Loucy (cell line): ENCODE measurements around the gene NRIP3.

Source experiments
- H2AFZ ChIP-seq: fragments of 200-600 bp; sonication (generic); 2 replicates; pipeline ENCODE4 v1.6.0; 2016; ENCODE audit warnings: antibody characterized with exemption, mild to moderate bottlenecking, low read length, moderate library complexity
- H3F3A ChIP-seq: fragments of 200-600 bp; 2 replicates; pipeline ENCODE4 v1.6.0; 2016; ENCODE audit warnings: antibody characterized with exemption, low read depth, mild to moderate bottlenecking
- H3K27me3 ChIP-seq: fragments of 200-600 bp; sonication (generic); 2 replicates; pipeline ENCODE4 v1.6.1; 2014; ENCODE audit warnings: low read length, mild to moderate bottlenecking; ENCODE audit not compliant: insufficient read depth, poor library complexity, severe bottlenecking
- H3K36me3 ChIP-seq: fragments of 200-600 bp; sonication (generic); 2 replicates; pipeline ENCODE4 v1.6.1; 2016; ENCODE audit warnings: low read length; ENCODE audit not compliant: insufficient read depth
- H3K4me1 ChIP-seq: fragments of 200-600 bp; sonication (generic); 2 replicates; pipeline ENCODE4 v1.5.1; 2014; ENCODE audit warnings: low read length, mild to moderate bottlenecking; ENCODE audit not compliant: insufficient read depth, poor library complexity, severe bottlenecking
- H3K4me2 ChIP-seq: fragments of 200-600 bp; sonication (generic); 2 replicates; pipeline ENCODE4 v1.6.0; 2014; ENCODE audit warnings: antibody characterized with exemption, low read length, low read depth, mild to moderate bottlenecking; ENCODE audit not compliant: poor library complexity, severe bottlenecking
- H3K4me3 ChIP-seq: fragments of 200-600 bp; sonication (generic); 2 replicates; pipeline ENCODE4 v1.5.1; 2014; ENCODE audit warnings: low read length, mild to moderate bottlenecking, mixed read lengths; ENCODE audit not compliant: poor library complexity, severe bottlenecking
- H3K79me2 ChIP-seq: fragments of 200-600 bp; sonication (generic); 2 replicates; pipeline ENCODE4 v1.6.1; 2014; ENCODE audit warnings: low read length; ENCODE audit not compliant: insufficient read depth
- H3K9ac ChIP-seq: fragments of 200-600 bp; sonication (generic); 2 replicates; pipeline ENCODE4 v1.6.0; 2014; ENCODE audit warnings: mild to moderate bottlenecking, low read depth, low read length, moderate library complexity; ENCODE audit not compliant: poor library complexity, severe bottlenecking
- H3K9me2 ChIP-seq: fragments of 200-600 bp; sonication (generic); replicated peaks from 2 replicates; pipeline ENCODE4 v1.6.1; 2016; ENCODE audit warnings: low read depth, low read length, mixed read lengths
- H3K9me3 ChIP-seq: fragments of 200-600 bp; sonication (generic); 2 replicates; pipeline ENCODE4 v1.6.1; 2014; ENCODE audit warnings: mild to moderate bottlenecking, antibody characterized with exemption, low read length, low read depth; ENCODE audit not compliant: insufficient read depth
- H4K20me1 ChIP-seq: fragments of 200-600 bp; sonication (generic); 2 replicates; pipeline ENCODE4 v1.6.0; 2014; ENCODE audit warnings: antibody characterized with exemption, low read length, mild to moderate bottlenecking; ENCODE audit not compliant: insufficient read depth, poor library complexity, severe bottlenecking
- EZH2phosphoT487 ChIP-seq: fragments of 200-600 bp; IDR thresholded peaks from 2 replicates; pipeline ENCODE4 v1.6.1; 2018; ENCODE audit warnings: antibody characterized with exemption, mild to moderate bottlenecking, moderate library complexity, borderline replicate concordance
- TF ChIP-seq, protein P1 (sequence below): fragments of 200-600 bp; sonication (generic); conservative IDR thresholded peaks from 2 replicates; pipeline ENCODE4 v1.5.1; 2014; ENCODE audit warnings: mild to moderate bottlenecking, antibody characterized with exemption, low read length

The NRIP3 gene

DNA sequence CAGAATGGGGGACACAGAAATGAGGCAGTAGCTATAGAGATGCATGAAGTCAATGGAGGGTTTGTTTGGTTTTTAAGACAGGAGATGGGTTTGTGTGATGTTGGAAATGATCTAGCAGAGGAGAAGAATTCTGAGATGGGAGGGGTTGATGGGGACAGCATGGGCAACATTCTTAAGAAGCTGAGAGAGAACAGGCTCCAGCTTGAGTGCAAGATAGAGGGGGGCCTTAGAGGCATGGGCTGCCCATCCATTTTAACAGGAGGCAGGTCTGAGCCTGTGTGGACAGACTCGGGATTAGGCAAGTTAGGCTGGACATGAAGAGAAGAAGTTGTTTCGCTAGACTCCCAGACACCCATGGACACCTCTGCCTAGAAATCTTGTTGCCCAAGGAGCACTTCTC, 37.9 kb upstream of the NRIP3 start:
- Histone ChIP-seq H3K79me2 (no peaks in the 10 kb centered on the region), H4K20me1 (no peaks in the 10 kb centered on the region), H3K4me3 (no peak overlapping the region), H3K9ac (no peak overlapping the region), H3K4me2 (no peak overlapping the region), H3K27me3 (peaks cover 11% of the 10 kb centered on the region), H2AFZ (no peak overlapping the region), H3K36me3 (no peaks in the 10 kb centered on the region), H3K4me1 (no peaks in the 10 kb centered on the region), H3K9me3 (no peaks in the 10 kb centered on the region), H3K9me2 (no peaks in the 10 kb centered on the region), H3F3A (no peaks in the 10 kb centered on the region)
- no peak for TF ChIP-seq EZH2phosphoT487
- TF ChIP-seq, protein P1, sequence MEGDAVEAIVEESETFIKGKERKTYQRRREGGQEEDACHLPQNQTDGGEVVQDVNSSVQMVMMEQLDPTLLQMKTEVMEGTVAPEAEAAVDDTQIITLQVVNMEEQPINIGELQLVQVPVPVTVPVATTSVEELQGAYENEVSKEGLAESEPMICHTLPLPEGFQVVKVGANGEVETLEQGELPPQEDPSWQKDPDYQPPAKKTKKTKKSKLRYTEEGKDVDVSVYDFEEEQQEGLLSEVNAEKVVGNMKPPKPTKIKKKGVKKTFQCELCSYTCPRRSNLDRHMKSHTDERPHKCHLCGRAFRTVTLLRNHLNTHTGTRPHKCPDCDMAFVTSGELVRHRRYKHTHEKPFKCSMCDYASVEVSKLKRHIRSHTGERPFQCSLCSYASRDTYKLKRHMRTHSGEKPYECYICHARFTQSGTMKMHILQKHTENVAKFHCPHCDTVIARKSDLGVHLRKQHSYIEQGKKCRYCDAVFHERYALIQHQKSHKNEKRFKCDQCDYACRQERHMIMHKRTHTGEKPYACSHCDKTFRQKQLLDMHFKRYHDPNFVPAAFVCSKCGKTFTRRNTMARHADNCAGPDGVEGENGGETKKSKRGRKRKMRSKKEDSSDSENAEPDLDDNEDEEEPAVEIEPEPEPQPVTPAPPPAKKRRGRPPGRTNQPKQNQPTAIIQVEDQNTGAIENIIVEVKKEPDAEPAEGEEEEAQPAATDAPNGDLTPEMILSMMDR: no peak

DNA sequence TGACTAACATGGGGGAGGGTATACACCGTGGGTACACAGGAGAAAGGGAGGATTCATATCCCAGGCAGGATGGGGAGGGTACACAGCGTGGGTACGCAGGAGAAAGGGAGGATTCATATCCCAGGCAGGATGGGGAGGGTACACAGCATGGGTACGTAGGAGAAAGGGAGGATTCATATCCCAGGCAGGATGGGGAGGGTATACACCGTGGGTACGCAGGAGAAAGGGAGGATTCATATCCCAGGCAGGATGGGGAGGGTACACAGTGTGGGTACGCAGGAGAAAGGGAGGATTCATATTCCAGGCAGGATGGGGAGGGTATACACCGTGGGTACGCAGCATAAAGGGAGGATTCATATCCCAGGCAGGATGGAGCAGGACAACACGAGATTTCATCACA, 36.6 kb upstream of the NRIP3 start:
- H3K9ac ChIP-seq: no peak overlapping the region
- no peaks in the 10 kb centered on the region for H4K20me1 ChIP-seq
- H3K4me1 ChIP-seq: no peaks in the 10 kb centered on the region
- TF ChIP-seq EZH2phosphoT487: no peak
- no peak overlapping the region for H2AFZ ChIP-seq
- H3K9me2 ChIP-seq: no peaks in the 10 kb centered on the region
- no peak overlapping the region for H3K4me2 ChIP-seq
- peaks cover 11% of the 10 kb centered on the region for H3K27me3 ChIP-seq
- no peaks in the 10 kb centered on the region for H3K36me3 ChIP-seq
- H3K79me2 ChIP-seq: no peaks in the 10 kb centered on the region
- no peak overlapping the region for H3K4me3 ChIP-seq
- no peaks in the 10 kb centered on the region for H3F3A ChIP-seq
- H3K9me3 ChIP-seq: no peaks in the 10 kb centered on the region

DNA sequence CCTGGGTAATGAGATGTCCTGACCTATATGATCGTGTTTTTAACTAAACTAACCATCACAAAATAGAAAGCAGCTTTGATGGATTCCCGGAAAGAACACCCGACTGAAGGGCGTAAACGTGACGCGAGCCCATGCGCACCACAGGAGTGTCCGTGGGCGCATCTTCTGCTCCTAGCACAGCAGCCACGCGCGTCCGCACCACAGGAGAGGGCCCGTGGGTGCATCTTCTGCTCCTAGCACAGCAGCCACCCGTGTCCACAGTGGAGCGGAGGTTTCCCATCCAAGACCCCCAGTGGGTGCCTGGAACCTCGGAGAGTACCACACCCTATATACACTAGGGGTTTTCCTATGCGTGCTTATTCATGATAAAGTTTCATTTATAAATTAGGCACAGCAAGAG, 36.1 kb upstream of the NRIP3 start:
- H3K9me2 ChIP-seq: no peaks in the 10 kb centered on the region
- no peaks in the 10 kb centered on the region for H4K20me1 ChIP-seq
- no peak overlapping the region for H3K9ac ChIP-seq
- no peak for TF ChIP-seq EZH2phosphoT487
- TF ChIP-seq, protein P1: no peak
- H3K4me2 ChIP-seq: no peak overlapping the region
- H3K79me2 ChIP-seq: no peaks in the 10 kb centered on the region
- peaks cover 11% of the 10 kb centered on the region for H3K27me3 ChIP-seq
- no peak overlapping the region for H3K4me3 ChIP-seq
- no peaks in the 10 kb centered on the region for H3K36me3 ChIP-seq
- no peak overlapping the region for H2AFZ ChIP-seq
- no peaks in the 10 kb centered on the region for H3K4me1 ChIP-seq
- H3K9me3 ChIP-seq: no peaks in the 10 kb centered on the region
- no peaks in the 10 kb centered on the region for H3F3A ChIP-seq

DNA sequence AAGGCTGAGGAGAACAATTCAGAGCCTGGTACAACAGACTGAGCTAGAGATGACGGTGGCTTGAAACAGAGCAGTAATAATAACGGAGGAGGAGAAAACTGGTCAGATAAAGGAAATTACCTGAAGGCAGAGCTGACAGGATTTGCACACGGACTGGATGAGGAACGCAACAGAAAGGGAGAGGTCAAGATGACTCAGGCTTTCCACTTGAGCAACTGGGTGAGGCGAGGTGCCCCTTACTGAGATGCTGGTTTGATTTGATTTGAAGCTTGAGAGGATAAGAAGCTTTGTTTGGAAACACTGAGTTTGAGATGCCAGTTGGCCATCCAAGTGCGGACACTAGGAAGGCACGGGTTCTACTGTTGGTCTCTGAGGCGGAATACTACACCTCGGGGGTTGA, 35.4 kb upstream of the NRIP3 start:
- TF ChIP-seq, protein P1: no peak
- no peak for TF ChIP-seq EZH2phosphoT487
- Histone ChIP-seq H3K4me2 (no peak overlapping the region), H2AFZ (no peak overlapping the region)

More for the DNA sequence above, 35.4 kb upstream of the NRIP3 start:
- H3K9me3 ChIP-seq: no peaks in the 10 kb centered on the region
- H3K4me3 ChIP-seq: no peak overlapping the region
- peaks cover 11% of the 10 kb centered on the region for H3K27me3 ChIP-seq
- no peaks in the 10 kb centered on the region for H4K20me1 ChIP-seq
- H3K36me3 ChIP-seq: no peaks in the 10 kb centered on the region
- H3K9ac ChIP-seq: no peak overlapping the region
- H3F3A ChIP-seq: no peaks in the 10 kb centered on the region
- no peaks in the 10 kb centered on the region for H3K79me2 ChIP-seq
- no peaks in the 10 kb centered on the region for H3K4me1 ChIP-seq
- H3K9me2 ChIP-seq: no peaks in the 10 kb centered on the region
